Measurements from ENCODE around the gene CACNA2D2. TPM values are rescaled to one million over a fixed set of nuclear protein-coding genes. Genes with fewer than 3 reads are reported as not detected.

The CACNA2D2 gene
- total and polyA plus RNA-seq, 7 donors, result 0.49 to 1.7 (median 1.1) TPM; not detected in 1

- intact Hi-C loops (cut with DNase I), result no loop called here
- Histone ChIP-seq H3K9me3 (no peaks in the 10 kb centered on the region), H3K36me3 (no peaks in the 10 kb centered on the region), H3K4me1 (no peaks in the 10 kb centered on the region), H3K4me3 (no peak overlapping the region), H3K27me3 (peaks cover 0 to 10% (median 0%) of the 10 kb centered on the region in 3 donors), H3K27ac (no peak overlapping the region)
- DNase-seq, result no peak
- TF ChIP-seq POLR2AphosphoS5 (IDR thresholded peaks at IDR 0.05), result no peak
- TF ChIP-seq POLR2A (IDR thresholded peaks at IDR 0.05), result no peak
- no peak for TF ChIP-seq CTCF (IDR thresholded peaks at IDR 0.05)
- no peak for TF ChIP-seq EP300 (IDR thresholded peaks at IDR 0.05)
- WGBS, 2 donors, result 92 to 95% methylated on average over 11 of the region's 11 CpGs
Measured at GRCh38 chr3:50493623-50494022, 9.8 kb downstream of the CACNA2D2 start.

- no peaks in the 10 kb centered on the region for H3K9me3 ChIP-seq
- no peak overlapping the region for H3K4me3 ChIP-seq
- peaks cover 0 to 4% (median 0%) of the 10 kb centered on the region in 3 donors for H3K27me3 ChIP-seq
- DNase-seq, result no peak
- H3K27ac ChIP-seq, result no peak overlapping the region
- no peaks in the 10 kb centered on the region for H3K36me3 ChIP-seq
- intact Hi-C loops (cut with DNase I), result no loop called here
- TF ChIP-seq CTCF (IDR thresholded peaks at IDR 0.05), result no peak
- TF ChIP-seq EP300 (IDR thresholded peaks at IDR 0.05), result no peak
- no peak for TF ChIP-seq POLR2A (IDR thresholded peaks at IDR 0.05)
- TF ChIP-seq POLR2AphosphoS5 (IDR thresholded peaks at IDR 0.05), result no peak
- H3K4me1 ChIP-seq, result no peaks in the 10 kb centered on the region
- 82 to 88% methylated on average over 4 of the region's 4 CpGs for WGBS, 2 donors
Measured at GRCh38 chr3:50493086-50493485, 10.3 kb downstream of the CACNA2D2 start.

DNA sequence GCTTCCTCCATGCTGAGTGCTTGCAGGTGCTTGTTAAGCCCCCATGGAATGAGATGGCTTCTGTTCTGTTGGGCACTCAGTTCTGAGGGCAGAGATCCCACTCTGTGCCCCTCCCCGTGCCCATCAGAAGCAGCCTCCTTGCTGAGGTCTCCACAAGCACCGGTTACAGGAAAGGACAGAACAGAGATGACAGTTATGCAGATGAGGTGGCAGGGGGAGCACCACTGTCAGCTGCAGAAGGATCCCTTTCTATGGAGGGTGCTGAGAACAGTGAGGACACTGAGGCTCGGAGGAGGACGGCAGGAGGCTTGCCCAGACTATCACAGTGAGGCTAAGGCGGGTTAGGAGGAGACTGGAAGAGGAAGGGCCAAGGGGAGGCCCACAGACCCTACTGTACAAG is 12.4 kb downstream of the CACNA2D2 start:
- intact Hi-C loops (cut with DNase I), result no loop called here
- no peaks in the 10 kb centered on the region for H3K27me3 ChIP-seq
- WGBS, 2 donors, result 58 to 74% methylated on average over 5 of the region's 5 CpGs
- no peak for DNase-seq
- no peaks in the 10 kb centered on the region for H3K4me1 ChIP-seq
- TF ChIP-seq EP300 (IDR thresholded peaks at IDR 0.05) (no peak), POLR2A (IDR thresholded peaks at IDR 0.05) (no peak), POLR2AphosphoS5 (IDR thresholded peaks at IDR 0.05) (no peak), CTCF (IDR thresholded peaks at IDR 0.05) (no peak)
- no peaks in the 10 kb centered on the region for H3K9me3 ChIP-seq
- H3K27ac ChIP-seq, result no peak overlapping the region
- no peaks in the 10 kb centered on the region for H3K36me3 ChIP-seq
- H3K4me3 ChIP-seq, result no peak overlapping the region

DNA sequence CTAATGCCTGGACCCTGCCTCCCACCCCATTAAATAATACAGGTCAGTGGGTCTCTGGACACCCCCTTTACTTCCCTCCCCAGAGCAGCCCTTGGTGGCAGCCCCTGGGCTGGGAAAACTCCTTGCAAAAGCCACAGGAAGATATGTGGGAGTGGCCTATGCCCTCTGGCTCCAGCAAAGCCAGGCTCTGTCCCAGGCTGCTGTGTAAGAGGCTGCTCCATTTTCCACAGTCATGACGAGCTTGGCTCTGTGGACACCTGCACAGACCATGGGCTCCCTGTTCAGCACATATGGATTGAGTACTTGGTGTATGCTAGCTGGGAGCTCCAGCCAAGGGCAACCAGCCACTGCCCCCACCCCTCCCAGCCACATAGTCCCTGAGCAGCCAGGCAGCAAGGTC is 13.0 kb downstream of the CACNA2D2 start:
- Histone ChIP-seq H3K4me3 (no peak overlapping the region), H3K36me3 (no peaks in the 10 kb centered on the region), H3K9me3 (no peaks in the 10 kb centered on the region), H3K4me1 (no peaks in the 10 kb centered on the region), H3K27ac (no peak overlapping the region), H3K27me3 (no peaks in the 10 kb centered on the region)
- 66 to 68% methylated on average over 1 of the region's 1 CpG for WGBS, 2 donors
- intact Hi-C loops (cut with DNase I), result no loop called here
- TF ChIP-seq POLR2AphosphoS5 (IDR thresholded peaks at IDR 0.05), result no peak
- TF ChIP-seq EP300 (IDR thresholded peaks at IDR 0.05), result no peak
- no peak for TF ChIP-seq CTCF (IDR thresholded peaks at IDR 0.05)
- TF ChIP-seq POLR2A (IDR thresholded peaks at IDR 0.05), result no peak
- no peak for DNase-seq

DNA sequence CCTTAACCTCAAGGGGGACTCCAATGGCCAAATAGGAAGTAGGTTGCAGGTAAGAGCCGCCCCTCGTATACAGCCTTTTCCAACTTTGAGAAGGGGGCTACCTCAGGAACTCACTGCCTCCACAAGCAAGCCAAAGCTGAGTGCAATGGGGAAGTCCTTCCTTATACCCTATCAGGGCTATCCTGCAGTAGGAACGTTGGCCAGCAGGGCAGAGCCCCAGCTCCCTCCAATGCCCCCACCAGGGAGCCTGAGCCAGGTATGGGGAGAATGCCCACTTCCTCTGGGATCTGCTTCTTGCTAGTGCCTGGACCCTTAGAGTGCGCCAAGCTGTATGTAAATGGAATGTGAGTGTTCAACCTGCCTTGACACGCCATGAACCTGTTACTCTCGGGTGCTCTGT is 16.3 kb downstream of the CACNA2D2 start:
- TF ChIP-seq POLR2A (IDR thresholded peaks at IDR 0.05), result no peak
- Histone ChIP-seq H3K9me3 (no peaks in the 10 kb centered on the region), H3K4me1 (no peaks in the 10 kb centered on the region), H3K27me3 (no peaks in the 10 kb centered on the region), H3K27ac (no peak overlapping the region), H3K4me3 (no peak overlapping the region), H3K36me3 (no peaks in the 10 kb centered on the region)
- 88 to 92% methylated on average over 6 of the region's 6 CpGs for WGBS, 2 donors
- no peak for DNase-seq
- intact Hi-C loops (cut with DNase I), result no loop called here
